ENCODE measurements around the gene TNFRSF17. TPM values are rescaled to one million over a fixed set of nuclear protein-coding genes. Genes with fewer than 3 reads are reported as not detected.

TNFRSF17 gene
- total RNA-seq, 1 experiment from 2014 or later: not detected

DNA sequence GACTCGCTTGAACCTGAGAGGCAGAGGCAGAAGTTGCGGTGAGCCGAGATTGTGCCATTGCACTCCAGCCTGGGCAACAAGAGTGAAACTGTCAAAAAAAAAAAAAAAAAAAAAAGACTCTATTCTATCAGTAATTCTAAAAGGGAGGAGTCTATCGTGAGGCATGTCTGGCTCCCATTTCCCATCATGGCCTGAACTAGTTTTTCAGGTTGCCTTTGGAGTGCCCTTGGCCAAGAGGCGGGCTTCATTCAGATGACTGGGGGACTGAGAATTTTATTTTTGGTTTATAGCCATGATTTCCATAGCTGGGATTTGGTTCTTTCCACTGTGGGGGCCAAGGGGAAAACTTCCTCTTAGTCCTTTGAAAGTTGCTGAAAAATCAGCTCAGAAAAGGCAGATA lies 8.1 kb downstream of the TNFRSF17 start (continued):
- TF ChIP-seq, protein P1, sequence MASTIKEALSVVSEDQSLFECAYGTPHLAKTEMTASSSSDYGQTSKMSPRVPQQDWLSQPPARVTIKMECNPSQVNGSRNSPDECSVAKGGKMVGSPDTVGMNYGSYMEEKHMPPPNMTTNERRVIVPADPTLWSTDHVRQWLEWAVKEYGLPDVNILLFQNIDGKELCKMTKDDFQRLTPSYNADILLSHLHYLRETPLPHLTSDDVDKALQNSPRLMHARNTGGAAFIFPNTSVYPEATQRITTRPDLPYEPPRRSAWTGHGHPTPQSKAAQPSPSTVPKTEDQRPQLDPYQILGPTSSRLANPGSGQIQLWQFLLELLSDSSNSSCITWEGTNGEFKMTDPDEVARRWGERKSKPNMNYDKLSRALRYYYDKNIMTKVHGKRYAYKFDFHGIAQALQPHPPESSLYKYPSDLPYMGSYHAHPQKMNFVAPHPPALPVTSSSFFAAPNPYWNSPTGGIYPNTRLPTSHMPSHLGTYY (CRISPR knock-in tag; IDR thresholded peaks at IDR 0.05): no peak

DNA sequence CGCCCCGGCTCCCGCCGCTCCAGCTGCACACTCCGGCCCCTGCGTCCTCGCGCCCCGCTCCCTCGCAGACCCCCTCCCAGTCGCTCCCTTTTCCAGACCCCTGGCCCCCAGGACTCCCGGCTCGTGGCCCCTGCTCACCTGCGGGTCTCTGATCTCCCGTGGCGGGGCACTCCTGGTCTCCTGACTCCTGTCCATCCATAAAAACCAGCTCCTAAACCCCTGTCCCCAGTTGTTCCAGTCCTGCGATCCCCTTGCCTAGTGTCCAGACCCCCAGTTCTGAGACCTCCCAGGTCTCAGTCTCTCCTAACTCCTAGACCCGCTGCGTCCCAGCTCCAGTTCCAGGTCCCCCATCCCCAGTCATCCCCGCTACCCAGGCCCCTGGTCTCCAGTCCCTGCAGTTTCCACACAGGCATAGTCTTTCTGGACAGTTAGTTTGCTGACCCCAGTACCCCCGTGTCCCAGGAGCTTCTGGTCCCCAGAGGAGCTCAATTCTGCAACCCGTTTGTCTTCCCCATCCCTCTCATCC lies 11.9 kb downstream of the TNFRSF17 start:
- CTCF ChIA-PET: interaction anchor here (0.7 to 1.8 kb wide), 4 partner anchors 8 to 197 kb away, joined by 3 to 15 read pairs (median 4); no protein-coding TSS in a partner anchor
- no peak overlapping the region for H3K27ac Mint-ChIP-seq
- ATAC-seq (peak; percentile 21), DNase-seq (ENCODE audit: low spot score) (no peak)
- TF ChIP-seq RELA (CRISPR knock-in tag; IDR thresholded peaks at IDR 0.05; ENCODE audit: borderline replicate concordance): 0 out of 2 replicates have a peak, but pooled peaks have one; percentile 29
- TF ChIP-seq, protein P2, sequence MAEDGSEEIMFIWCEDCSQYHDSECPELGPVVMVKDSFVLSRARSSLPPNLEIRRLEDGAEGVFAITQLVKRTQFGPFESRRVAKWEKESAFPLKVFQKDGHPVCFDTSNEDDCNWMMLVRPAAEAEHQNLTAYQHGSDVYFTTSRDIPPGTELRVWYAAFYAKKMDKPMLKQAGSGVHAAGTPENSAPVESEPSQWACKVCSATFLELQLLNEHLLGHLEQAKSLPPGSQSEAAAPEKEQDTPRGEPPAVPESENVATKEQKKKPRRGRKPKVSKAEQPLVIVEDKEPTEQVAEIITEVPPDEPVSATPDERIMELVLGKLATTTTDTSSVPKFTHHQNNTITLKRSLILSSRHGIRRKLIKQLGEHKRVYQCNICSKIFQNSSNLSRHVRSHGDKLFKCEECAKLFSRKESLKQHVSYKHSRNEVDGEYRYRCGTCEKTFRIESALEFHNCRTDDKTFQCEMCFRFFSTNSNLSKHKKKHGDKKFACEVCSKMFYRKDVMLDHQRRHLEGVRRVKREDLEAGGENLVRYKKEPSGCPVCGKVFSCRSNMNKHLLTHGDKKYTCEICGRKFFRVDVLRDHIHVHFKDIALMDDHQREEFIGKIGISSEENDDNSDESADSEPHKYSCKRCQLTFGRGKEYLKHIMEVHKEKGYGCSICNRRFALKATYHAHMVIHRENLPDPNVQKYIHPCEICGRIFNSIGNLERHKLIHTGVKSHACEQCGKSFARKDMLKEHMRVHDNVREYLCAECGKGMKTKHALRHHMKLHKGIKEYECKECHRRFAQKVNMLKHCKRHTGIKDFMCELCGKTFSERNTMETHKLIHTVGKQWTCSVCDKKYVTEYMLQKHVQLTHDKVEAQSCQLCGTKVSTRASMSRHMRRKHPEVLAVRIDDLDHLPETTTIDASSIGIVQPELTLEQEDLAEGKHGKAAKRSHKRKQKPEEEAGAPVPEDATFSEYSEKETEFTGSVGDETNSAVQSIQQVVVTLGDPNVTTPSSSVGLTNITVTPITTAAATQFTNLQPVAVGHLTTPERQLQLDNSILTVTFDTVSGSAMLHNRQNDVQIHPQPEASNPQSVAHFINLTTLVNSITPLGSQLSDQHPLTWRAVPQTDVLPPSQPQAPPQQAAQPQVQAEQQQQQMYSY (CRISPR knock-in tag; IDR thresholded peaks at IDR 0.05): no peak
- TF ChIP-seq SOX15 (CRISPR knock-in tag; IDR thresholded peaks at IDR 0.05): no peak
- TF ChIP-seq ZNF232 (CRISPR knock-in tag; IDR thresholded peaks at IDR 0.05): no peak
- TF ChIP-seq, protein P3, sequence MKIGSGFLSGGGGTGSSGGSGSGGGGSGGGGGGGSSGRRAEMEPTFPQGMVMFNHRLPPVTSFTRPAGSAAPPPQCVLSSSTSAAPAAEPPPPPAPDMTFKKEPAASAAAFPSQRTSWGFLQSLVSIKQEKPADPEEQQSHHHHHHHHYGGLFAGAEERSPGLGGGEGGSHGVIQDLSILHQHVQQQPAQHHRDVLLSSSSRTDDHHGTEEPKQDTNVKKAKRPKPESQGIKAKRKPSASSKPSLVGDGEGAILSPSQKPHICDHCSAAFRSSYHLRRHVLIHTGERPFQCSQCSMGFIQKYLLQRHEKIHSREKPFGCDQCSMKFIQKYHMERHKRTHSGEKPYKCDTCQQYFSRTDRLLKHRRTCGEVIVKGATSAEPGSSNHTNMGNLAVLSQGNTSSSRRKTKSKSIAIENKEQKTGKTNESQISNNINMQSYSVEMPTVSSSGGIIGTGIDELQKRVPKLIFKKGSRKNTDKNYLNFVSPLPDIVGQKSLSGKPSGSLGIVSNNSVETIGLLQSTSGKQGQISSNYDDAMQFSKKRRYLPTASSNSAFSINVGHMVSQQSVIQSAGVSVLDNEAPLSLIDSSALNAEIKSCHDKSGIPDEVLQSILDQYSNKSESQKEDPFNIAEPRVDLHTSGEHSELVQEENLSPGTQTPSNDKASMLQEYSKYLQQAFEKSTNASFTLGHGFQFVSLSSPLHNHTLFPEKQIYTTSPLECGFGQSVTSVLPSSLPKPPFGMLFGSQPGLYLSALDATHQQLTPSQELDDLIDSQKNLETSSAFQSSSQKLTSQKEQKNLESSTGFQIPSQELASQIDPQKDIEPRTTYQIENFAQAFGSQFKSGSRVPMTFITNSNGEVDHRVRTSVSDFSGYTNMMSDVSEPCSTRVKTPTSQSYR (CRISPR knock-in tag; IDR thresholded peaks at IDR 0.05): no peak
- TF ChIP-seq ETV6 (CRISPR knock-in tag; IDR thresholded peaks at IDR 0.05): no peak
- no peak for TF ChIP-seq PRRX2 (CRISPR knock-in tag; IDR thresholded peaks at IDR 0.05)
- no peak for TF ChIP-seq FOXJ3 (CRISPR knock-in tag; IDR thresholded peaks at IDR 0.05; ENCODE audit: borderline replicate concordance)
- H3K4me3 Mint-ChIP-seq: peak overlapping the region; percentile 100
- no peaks in the 10 kb centered on the region for H3K27me3 Mint-ChIP-seq (ENCODE audit: low read depth)
- POLR2A ChIA-PET: interaction anchor here (0.7 to 1.3 kb wide), 2 partner anchors 18 to 47 kb away, joined by 3 to 6 read pairs; no protein-coding TSS in a partner anchor
- H3K36me3 Mint-ChIP-seq: no peaks in the 10 kb centered on the region; the same call in 1 of the 2 replicates
- peaks cover 22% of the 10 kb centered on the region for H3K4me1 Mint-ChIP-seq
- no peaks in the 10 kb centered on the region for H3K9me3 Mint-ChIP-seq

DNA sequence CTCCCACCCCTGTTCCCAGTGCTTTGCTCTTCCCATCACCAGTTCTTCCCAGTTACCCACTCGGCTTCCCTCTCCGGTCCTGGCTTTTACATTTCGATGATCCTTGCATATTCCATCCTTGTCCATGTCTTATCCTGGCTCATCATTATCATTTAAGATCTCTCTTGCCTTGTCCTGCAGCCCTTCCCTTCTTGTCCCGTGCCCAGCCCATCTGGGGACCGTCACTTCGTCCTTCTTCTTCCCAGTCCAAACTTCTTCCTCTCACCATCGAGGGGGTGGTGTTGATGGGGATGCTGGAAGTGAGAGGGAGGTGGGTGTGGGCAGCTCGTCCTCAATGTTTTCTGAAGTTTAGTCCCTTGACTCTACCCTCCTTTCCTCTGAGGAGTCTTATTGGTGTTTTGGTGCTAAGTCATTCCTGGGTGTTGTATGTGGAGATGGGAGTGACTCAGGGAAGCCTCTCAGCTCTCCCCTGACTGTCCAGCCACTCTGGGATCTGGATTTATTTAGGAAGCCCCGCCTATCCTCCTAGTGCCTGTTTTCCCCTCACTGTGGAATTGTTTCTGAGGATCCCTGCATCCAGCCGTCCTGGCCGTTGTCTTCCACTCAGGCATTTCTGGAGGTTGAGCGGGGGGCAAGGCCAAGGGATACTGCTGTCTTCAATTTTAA lies 12.5 kb downstream of the TNFRSF17 start:
- Mint-ChIP-seq H3K36me3 (no peaks in the 10 kb centered on the region; the same call in 1 of the 2 replicates), H3K27me3 (ENCODE audit: low read depth) (no peaks in the 10 kb centered on the region), H3K9me3 (no peaks in the 10 kb centered on the region), H3K4me3 (peak overlapping the region; percentile 100), H3K27ac (peak overlapping the region; percentile 10; the same call in 1 of the 2 replicates), H3K4me1 (peaks cover 22% of the 10 kb centered on the region)
- DNase-seq (ENCODE audit: low spot score) (no peak), ATAC-seq (no peak)
- ChIA-PET POLR2A (interaction anchor here (1.3 kb wide), 1 partner anchor 18 kb away, joined by 6 read pairs; no protein-coding TSS in a partner anchor), CTCF (interaction anchor here (0.9 to 1.8 kb wide), 3 partner anchors 9 to 196 kb away, joined by 3 to 15 read pairs (median 5); no protein-coding TSS in a partner anchor)
- TF ChIP-seq, protein P2 (CRISPR knock-in tag; IDR thresholded peaks at IDR 0.05): peak; percentile 68
- TF ChIP-seq, protein P4, sequence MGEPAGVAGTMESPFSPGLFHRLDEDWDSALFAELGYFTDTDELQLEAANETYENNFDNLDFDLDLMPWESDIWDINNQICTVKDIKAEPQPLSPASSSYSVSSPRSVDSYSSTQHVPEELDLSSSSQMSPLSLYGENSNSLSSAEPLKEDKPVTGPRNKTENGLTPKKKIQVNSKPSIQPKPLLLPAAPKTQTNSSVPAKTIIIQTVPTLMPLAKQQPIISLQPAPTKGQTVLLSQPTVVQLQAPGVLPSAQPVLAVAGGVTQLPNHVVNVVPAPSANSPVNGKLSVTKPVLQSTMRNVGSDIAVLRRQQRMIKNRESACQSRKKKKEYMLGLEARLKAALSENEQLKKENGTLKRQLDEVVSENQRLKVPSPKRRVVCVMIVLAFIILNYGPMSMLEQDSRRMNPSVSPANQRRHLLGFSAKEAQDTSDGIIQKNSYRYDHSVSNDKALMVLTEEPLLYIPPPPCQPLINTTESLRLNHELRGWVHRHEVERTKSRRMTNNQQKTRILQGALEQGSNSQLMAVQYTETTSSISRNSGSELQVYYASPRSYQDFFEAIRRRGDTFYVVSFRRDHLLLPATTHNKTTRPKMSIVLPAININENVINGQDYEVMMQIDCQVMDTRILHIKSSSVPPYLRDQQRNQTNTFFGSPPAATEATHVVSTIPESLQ (CRISPR knock-in tag; IDR thresholded peaks at IDR 0.05): no peak
- TF ChIP-seq, protein P5, sequence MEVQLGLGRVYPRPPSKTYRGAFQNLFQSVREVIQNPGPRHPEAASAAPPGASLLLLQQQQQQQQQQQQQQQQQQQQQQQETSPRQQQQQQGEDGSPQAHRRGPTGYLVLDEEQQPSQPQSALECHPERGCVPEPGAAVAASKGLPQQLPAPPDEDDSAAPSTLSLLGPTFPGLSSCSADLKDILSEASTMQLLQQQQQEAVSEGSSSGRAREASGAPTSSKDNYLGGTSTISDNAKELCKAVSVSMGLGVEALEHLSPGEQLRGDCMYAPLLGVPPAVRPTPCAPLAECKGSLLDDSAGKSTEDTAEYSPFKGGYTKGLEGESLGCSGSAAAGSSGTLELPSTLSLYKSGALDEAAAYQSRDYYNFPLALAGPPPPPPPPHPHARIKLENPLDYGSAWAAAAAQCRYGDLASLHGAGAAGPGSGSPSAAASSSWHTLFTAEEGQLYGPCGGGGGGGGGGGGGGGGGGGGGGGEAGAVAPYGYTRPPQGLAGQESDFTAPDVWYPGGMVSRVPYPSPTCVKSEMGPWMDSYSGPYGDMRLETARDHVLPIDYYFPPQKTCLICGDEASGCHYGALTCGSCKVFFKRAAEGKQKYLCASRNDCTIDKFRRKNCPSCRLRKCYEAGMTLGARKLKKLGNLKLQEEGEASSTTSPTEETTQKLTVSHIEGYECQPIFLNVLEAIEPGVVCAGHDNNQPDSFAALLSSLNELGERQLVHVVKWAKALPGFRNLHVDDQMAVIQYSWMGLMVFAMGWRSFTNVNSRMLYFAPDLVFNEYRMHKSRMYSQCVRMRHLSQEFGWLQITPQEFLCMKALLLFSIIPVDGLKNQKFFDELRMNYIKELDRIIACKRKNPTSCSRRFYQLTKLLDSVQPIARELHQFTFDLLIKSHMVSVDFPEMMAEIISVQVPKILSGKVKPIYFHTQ (CRISPR knock-in tag; IDR thresholded peaks at IDR 0.05): no peak
